ENCODE data around the gene ADGRB3.

- TF ChIP-seq CTCF (IDR thresholded peaks at IDR 0.05), result no peak
- no peak for TF ChIP-seq POLR2A (IDR thresholded peaks at IDR 0.05)
Observed at GRCh38 chr6:69263297-69263696, 628.2 kb downstream of the ADGRB3 start.
